Iris pigment epithelial cell (primary cell): Measurements from ENCODE around the gene CCNH.
A peak's percentile ranks its signal among the peaks of the same experiment; 100 is the strongest.

Source experiments
- DNase-seq: peaks from one replicate; pipeline ENCODE4 v3.0.0-alpha.2; 2011; ENCODE audit warnings: low read depth

Gene CCNH

DNA sequence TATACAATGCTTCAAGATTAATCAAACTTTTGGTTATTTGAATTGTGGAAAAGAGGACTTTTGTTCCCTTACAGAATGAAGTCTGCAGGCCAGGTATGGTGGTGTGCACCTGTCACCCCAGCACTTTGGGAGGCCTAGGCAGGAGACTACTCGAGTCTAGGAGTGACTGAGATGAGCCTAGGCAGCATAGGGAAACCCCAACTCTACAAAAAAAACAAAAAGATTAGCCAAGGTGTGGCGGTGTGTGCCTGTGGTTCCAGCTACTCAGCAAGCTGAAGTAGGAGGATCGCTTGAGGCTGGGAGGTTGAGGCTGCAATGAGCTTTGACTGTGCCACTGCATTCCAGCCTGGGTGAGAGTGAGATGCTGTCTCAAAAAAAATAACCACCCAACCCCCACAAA lies 9.3 kb downstream of the CCNH start:
- DNase-seq, result no peak

GRCh38 chr5:87401626-87402025 lies 11.1 kb downstream of the CCNH start:
- DNase-seq, result no peak

DNA sequence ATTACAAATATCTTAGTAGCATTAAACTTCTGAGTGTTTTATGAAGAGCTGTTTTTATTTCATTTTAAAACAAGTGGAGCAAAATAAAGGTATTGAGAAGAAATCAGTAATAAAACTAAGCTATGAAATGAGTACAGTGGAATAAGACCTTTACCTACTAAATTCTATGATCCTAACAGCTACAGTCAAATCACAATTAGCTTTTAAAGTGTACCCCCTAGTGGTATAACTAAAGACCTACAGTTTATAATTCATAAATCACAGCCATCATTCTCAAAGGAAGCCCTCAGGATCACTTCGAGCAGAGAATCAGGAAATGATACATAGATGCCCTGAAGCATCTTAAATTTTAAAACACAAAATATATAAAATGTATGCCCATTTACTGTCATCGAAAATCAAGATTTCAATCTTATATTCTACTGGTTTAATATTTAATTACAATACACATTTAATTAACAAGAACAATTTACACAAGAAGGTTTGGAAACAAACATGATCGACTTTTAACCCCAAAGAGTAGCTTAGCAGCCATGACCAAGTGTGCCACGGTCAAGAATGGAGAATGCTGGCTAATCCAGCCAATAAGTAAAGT lies 12.3 kb downstream of the CCNH start:
- peak; percentile 52 for DNase-seq

GRCh38 chr5:87399720-87400119 lies 13.0 kb downstream of the CCNH start:
- DNase-seq, result no peak

DNA sequence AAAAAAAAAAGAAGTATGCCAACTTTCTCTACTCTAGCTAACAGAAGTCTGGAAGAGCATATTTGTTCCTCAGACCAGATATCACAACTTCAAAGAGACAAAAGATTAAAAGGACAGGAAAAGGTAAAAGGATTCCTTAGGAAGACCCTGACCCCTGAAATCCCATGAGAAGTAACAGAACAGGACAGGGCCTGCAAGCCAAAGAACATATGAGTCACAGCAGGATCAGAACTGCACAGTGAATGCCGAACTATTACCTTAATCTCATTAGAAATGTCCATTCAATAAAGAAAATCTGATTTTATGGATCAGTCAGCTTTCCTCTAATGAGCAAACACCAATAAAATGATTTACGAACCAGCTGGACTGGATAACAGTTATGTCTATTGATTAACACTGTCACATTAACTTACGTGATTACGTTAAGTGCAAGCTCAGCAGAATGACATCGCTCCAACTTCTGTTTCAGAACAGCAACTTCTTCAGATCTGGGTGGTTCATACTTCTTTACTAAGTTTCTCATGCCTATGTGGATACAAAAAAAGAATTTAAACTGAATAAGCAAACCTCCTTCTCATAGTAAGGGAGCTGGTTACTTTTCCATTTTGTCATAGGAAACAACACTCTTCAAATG lies 13.6 kb downstream of the CCNH start:
- no peak for DNase-seq

DNA sequence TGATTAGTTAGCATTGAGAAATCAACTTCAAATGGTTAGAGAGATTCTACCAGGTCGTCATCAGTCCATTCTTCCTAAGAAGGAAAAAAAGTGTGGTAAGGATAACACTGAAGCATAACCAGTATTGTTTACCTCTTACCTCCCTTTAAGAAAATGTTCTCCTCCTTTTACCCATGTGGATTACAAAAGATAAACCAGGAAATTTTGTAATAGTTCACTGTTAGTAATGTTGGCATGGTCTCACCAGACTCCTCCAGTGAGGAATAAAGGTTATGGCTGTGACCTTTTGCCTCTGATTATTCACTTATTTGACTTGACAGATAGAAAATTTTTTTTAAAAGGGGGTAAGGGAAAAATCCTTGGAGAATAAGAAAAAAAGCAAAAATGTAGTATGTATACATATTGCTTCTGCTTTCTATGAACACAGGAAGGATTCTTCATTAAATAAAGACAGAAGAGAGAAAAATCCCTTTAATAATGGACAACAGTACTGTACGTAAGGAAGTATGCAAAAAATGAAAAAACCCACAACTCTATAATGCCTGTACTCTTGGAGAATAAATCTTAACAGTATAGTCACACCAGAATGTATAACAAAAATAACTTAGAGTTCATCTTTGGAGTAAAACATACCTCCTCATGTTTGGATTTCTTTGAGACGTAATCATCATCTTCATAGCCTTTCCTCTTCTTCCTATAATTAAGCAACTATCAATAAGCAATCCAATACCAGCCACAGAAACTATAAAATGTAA lies 18.1 kb downstream of the CCNH start:
- peak; percentile 85 for DNase-seq

- peak; percentile 91 for DNase-seq
Measured at GRCh38 chr5:87393331-87393730, 19.4 kb downstream of the CCNH start.

- DNase-seq, result no peak
Measured at GRCh38 chr5:87392801-87393200, 19.9 kb downstream of the CCNH start.

- DNase-seq, result no peak
Measured at GRCh38 chr5:87392170-87392569, 20.6 kb downstream of the CCNH start.

- DNase-seq, result no peak
Measured at GRCh38 chr5:87390576-87391199, 22.0 kb downstream of the CCNH start.

DNA sequence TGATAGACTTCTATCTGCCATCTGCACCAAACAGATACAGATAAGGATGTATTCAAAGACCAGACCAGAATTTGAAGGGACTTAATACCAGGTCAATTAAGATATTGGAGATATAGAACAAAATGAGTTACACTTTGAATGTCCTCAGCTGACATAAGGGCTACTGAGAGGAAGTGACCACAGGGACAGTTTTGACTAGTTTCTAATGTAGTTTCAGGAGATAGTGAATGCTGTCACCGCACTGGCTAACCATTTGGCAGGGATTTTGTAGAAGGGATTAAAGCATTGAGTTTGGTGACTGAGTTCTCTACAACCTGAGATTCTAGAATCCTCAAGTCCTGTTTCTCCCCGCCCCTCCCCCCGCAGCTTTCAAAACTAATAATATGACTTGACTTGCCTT lies 22.7 kb downstream of the CCNH start:
- DNase-seq, result no peak

DNA sequence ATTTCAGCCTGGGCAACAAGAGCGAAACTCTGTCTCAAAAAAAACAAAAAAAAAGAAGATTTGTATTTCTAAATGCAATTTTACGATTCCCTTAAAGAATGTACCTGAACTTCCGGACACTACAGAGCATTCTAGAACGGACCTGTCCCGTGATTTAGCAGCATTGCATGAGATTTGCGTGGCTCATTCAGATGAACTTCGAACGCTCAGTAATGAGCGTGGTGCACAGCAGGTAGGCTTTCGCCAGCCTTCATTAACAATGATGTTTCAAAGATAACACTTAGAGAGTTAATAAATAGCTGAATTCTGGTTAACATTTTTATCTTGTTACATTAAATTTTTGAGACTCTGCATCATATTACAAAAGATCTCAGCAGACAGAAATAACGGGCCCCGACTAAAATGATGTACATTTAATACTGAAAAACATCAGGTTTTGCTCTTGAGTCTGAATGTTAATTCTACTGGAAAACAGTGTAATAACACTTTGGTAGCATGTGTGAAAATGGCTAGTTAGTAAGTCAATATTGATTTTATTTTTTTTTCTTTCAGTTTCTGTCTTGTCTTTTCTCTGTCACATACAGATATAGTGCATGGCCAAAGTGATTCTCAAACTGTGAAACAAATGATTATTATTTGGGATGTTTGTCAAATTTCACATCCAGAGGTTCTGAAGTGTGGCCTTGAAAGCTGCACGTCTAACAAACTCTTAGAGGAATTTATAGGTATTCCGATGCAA lies 23.3 kb downstream of the CCNH start:
- no peak for DNase-seq

- no peak for DNase-seq
Measured at GRCh38 chr5:87388129-87388528, 24.6 kb downstream of the CCNH start.

GRCh38 chr5:87385802-87386201 lies 26.9 kb downstream of the CCNH start:
- DNase-seq, result no peak

GRCh38 chr5:87383216-87383615 lies 29.5 kb downstream of the CCNH start:
- peak; percentile 31 for DNase-seq

DNA sequence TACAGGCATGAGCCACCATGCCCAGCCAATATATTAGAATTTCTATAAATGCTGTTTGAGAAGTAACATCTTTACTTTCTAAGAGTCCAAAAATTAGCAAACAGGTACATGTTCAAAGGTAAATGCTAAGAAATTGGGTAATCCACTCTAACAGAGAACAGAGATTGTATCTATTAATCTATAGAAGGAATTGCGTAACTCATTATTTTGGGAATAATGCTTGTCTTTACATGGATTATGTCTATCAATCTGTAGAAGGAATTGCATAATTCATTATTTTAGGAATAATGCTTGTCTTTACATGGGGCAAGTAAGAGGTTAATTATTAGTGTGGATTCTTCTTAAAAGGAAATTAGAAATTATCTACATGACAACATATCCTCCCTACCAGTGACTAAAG lies 30.5 kb downstream of the CCNH start:
- DNase-seq, result no peak

GRCh38 chr5:87372705-87373104 lies 40.0 kb downstream of the CCNH start:
- DNase-seq, result no peak

DNA sequence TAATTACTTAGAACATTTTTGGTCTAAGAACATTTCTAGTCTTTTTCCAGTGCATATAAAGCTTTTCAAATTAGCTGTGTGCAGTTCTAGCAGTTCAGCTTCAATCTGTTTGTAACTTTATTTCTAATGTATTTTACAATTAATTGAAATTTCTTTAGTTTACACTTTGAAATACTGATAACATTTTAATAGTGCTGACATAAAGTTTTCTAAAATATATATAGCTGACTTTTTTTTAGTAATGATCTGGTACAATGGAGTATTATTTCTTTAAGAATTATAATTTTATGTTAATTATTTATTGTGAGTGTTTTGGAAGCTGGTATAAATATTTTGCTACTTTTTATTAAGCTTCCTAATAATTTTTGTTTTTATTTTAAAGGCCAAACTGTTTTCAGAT lies 43.3 kb downstream of the CCNH start:
- no peak for DNase-seq

- DNase-seq, result no peak
Measured at GRCh38 chr5:87368601-87369000, 44.1 kb downstream of the CCNH start.

DNA sequence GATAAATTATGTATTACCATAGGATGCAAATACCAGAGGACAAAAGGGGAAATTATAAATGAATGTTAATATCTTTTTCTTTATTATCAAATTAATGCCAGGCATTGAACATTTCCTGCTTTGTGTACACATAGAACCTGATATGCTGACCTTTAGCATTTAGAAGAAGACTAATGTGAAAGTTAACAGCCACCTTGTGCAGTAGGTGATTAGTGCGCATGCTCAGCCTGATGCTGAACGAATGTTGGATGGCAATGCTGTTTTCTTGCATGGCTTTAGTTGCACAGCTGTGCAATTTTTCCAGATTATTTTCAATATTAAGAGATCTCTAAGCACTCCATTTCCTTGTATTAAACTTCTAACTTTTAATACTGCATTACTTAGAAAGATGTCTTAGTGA lies 45.5 kb downstream of the CCNH start:
- DNase-seq, result no peak

GRCh38 chr5:87361536-87362213 lies 51.1 kb downstream of the CCNH start:
- DNase-seq, result peak; percentile 22

GRCh38 chr5:87361031-87361445 lies 51.7 kb downstream of the CCNH start:
- peak; percentile 58 for DNase-seq
